ENCODE data around the gene EGFR.

- TF ChIP-seq CTCF (IDR thresholded peaks at IDR 0.05), result no peak
- TF ChIP-seq POLR2A (IDR thresholded peaks at IDR 0.05), result no peak
Measured at GRCh38 chr7:55105952-55106351, 87.1 kb downstream of the EGFR start.

All from uterus (tissue), 2 donors.